Thyroid gland (tissue), 4 donors: ENCODE data around the gene ERVFRD-1.

ENCODE experiments used
- POLR2A ChIP-seq, 2 donors: fragments of 450-650 bp; IDR thresholded peaks; one replicate each; pipeline ENCODE4 v1.6.1; 2017; ENCODE audit warnings: antibody characterized with exemption in 2 of 2, mild to moderate bottlenecking in 2 of 2, moderate library complexity in 1 of 2
- TF ChIP-seq, protein P1 (sequence below), 6 experiments: fragments of 200-600 bp in 3 of 6; fragments of 450-650 bp in 3 of 6; sonication (generic) in 3 of 6; IDR thresholded peaks; one replicate each; pipeline ENCODE4 v1.5.1; 2016 to 2019; ENCODE audit warnings: antibody characterized with exemption in 6 of 6, mild to moderate bottlenecking in 2 of 6, inconsistent platforms in 1 of 6, moderate library complexity in 1 of 6

DNA sequence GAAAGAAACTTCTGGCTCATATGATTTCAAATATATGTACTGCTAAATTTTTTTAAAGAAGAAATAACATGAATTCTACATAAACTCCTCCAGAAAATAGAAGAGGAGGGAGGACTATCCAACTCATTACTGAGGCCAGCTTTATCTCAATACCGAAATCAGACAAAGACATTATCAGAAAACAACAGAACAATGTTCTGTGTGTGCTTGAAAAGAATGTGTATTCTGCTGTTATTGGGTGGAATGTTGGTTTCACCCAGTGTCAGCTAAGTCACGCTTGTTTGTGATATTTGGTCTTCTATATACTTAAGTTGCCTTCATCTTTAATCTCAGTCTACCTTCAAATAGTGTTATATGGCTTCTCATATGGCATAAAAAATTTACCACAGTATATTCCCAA, 48.8 kb downstream of the ERVFRD-1 start:
- TF ChIP-seq, protein P1, sequence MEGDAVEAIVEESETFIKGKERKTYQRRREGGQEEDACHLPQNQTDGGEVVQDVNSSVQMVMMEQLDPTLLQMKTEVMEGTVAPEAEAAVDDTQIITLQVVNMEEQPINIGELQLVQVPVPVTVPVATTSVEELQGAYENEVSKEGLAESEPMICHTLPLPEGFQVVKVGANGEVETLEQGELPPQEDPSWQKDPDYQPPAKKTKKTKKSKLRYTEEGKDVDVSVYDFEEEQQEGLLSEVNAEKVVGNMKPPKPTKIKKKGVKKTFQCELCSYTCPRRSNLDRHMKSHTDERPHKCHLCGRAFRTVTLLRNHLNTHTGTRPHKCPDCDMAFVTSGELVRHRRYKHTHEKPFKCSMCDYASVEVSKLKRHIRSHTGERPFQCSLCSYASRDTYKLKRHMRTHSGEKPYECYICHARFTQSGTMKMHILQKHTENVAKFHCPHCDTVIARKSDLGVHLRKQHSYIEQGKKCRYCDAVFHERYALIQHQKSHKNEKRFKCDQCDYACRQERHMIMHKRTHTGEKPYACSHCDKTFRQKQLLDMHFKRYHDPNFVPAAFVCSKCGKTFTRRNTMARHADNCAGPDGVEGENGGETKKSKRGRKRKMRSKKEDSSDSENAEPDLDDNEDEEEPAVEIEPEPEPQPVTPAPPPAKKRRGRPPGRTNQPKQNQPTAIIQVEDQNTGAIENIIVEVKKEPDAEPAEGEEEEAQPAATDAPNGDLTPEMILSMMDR (IDR thresholded peaks at IDR 0.05), result no peak
- TF ChIP-seq POLR2A (IDR thresholded peaks at IDR 0.05), result no peak
